Esophagus muscularis mucosa (tissue), 3 donors: ENCODE results near the gene RNF145.

Source experiments
- CTCF ChIP-seq, 3 experiments: fragments of 200-600 bp in 2 of 3; fragments of 450-650 bp in 1 of 3; sonication (generic) in 2 of 3; IDR thresholded peaks; one replicate each; pipeline ENCODE4 v1.5.1; 2017 to 2019; ENCODE audit warnings: antibody characterized with exemption in 3 of 3, mild to moderate bottlenecking in 2 of 3, moderate library complexity in 1 of 3
- POLR2A ChIP-seq: fragments of 450-650 bp; IDR thresholded peaks from one replicate; pipeline ENCODE4 v1.6.1; 2017; ENCODE audit warnings: antibody characterized with exemption, moderate library complexity, mild to moderate bottlenecking, low read depth
- POLR2AphosphoS5 ChIP-seq, 2 donors: sonication (generic); formaldehyde crosslinking; IDR thresholded peaks; one replicate each; pipeline ENCODE4 v1.6.1; 2017; ENCODE audit warnings: antibody characterized with exemption in 2 of 2

DNA sequence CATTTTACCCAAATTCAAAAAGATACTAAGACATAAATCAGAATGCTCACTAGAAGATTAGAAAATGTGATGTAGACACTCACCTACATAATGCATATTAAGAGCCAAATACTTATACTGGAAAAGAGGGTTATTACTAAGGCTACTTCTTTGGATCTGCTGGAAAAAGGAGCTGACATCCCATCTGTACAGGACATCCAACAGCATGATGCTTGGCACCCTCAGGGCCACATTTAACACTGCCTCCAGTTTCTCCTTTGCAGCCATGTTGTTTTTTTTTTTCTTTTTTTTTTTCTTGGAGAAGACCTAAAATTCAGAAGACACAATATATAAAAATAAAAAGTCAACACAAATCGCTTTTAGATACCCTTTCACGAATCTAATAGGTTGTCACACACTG is 6.0 kb downstream of the RNF145 start:
- no peak for TF ChIP-seq POLR2AphosphoS5 (IDR thresholded peaks at IDR 0.05)
- no peak for TF ChIP-seq CTCF (IDR thresholded peaks at IDR 0.05)
- no peak for TF ChIP-seq POLR2A
